Lower leg skin (tissue), 3 donors: ENCODE measurements around the gene METAP1D.

Experiments
- CTCF ChIP-seq, 3 donors: fragments of 450-650 bp; IDR thresholded peaks; one replicate each; pipeline ENCODE4 v1.5.1; 2016; ENCODE audit warnings: antibody characterized with exemption in 3 of 3, mild to moderate bottlenecking in 3 of 3, moderate library complexity in 2 of 3
- POLR2A ChIP-seq, 2 donors: fragments of 450-650 bp; IDR thresholded peaks; one replicate each; pipeline ENCODE4 v1.6.1; 2016 to 2017; ENCODE audit warnings: antibody characterized with exemption in 2 of 2, mild to moderate bottlenecking in 1 of 2, moderate library complexity in 1 of 2

DNA sequence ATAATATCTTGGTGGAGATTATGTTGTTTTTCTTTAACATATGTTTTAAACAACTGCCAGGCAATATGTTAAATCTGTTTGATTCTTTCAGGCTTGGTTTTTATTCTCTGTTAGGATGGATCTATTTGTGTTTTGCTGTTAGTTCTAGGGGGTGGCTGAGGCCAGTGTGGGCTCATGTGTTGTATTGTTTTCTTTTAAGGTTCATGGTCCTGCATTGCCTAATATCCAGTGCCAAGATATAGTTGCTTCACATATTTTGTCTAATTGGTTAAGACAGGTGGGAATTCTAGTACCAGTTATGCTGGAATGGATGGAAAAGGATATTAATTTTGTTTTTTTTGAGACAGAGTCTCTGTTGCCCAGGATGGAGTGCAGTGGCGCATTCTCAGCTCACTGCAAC, 7.6 kb downstream of the METAP1D start:
- TF ChIP-seq CTCF (IDR thresholded peaks at IDR 0.05) (no peak), POLR2A (IDR thresholded peaks at IDR 0.05) (no peak)
